BLaER1 (cell line): ENCODE results near the gene FBLN2.

ENCODE experiments used
- H3K27ac ChIP-seq: shearing (Covaris generic); formaldehyde crosslinking; 2 replicates; pipeline ENCODE4 v1.8.1; 2022
- H3K27me3 ChIP-seq: shearing (Covaris generic); formaldehyde crosslinking; 2 replicates; pipeline ENCODE4 v1.8.1; 2022
- H3K36me3 ChIP-seq: shearing (Covaris generic); formaldehyde crosslinking; 2 replicates; pipeline ENCODE4 v1.8.1; 2022
- H3K4me1 ChIP-seq: shearing (Covaris generic); formaldehyde crosslinking; 2 replicates; pipeline ENCODE4 v1.8.1; 2022
- H3K4me2 ChIP-seq: shearing (Covaris generic); formaldehyde crosslinking; 2 replicates; pipeline ENCODE4 v1.8.1; 2022
- H3K4me3 ChIP-seq: shearing (Covaris generic); formaldehyde crosslinking; 2 replicates; pipeline ENCODE4 v1.8.1; 2022
- H3K9ac ChIP-seq: shearing (Covaris generic); formaldehyde crosslinking; 2 replicates; pipeline ENCODE4 v1.8.1; 2022
- H3K9me3 ChIP-seq: shearing (Covaris generic); formaldehyde crosslinking; 2 replicates; pipeline ENCODE4 v1.8.1; 2022
- H4K20me1 ChIP-seq: shearing (Covaris generic); formaldehyde crosslinking; 2 replicates; pipeline ENCODE4 v1.8.1; 2022
- Cebpa-rat ChIP-seq: shearing (Covaris generic); IDR thresholded peaks from 2 replicates; pipeline ENCODE4 v1.8.1; 2022

FBLN2 gene

DNA sequence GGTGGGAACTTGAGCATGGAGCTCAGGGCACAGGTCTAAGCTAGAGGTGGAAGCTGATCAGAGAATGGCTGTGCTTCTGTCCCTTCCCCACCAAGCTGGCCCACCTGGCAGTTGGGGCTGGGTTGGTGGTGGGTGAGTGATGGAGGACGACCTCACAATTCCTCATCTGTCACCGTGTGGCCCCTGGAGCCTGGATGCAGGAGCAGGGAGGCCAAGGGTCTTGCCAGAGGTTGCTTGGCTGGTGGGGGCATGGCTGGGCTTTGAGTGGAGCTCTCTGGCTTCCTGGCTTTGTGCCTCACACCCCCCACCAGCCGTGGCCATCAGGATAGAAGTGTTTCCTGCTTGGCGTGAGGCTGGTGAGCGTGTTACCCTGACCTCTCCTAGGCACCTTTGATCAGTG is 36.0 kb downstream of the FBLN2 start:
- TF ChIP-seq Cebpa-rat = no peak
- H3K9me3 ChIP-seq = no peaks in the 10 kb centered on the region

DNA sequence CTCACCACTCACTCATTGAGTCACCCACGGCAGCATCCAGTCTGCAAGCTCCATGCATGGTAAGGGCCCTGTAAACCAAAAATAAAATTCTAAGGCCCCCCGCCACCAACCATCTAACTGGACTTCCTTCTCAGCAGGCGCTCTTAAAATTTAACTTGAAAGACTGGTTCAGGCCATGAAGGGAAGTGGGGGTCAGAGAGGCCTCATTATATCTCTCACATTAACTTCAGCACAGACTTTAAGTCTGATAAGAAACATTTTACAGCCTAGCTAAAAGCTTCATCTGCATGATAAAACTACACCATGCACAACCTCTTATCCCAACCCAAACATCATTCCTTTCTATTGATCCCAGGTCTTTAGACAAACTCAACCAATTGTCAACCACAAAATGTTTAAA is 38.5 kb downstream of the FBLN2 start:
- no peak overlapping the region for H3K27ac ChIP-seq
- no peaks in the 10 kb centered on the region for H4K20me1 ChIP-seq
- no peak overlapping the region for H3K4me2 ChIP-seq
- H3K36me3 ChIP-seq = no peaks in the 10 kb centered on the region
- no peaks in the 10 kb centered on the region for H3K27me3 ChIP-seq
- no peak for TF ChIP-seq Cebpa-rat
- H3K9me3 ChIP-seq = no peaks in the 10 kb centered on the region
- no peaks in the 10 kb centered on the region for H3K4me1 ChIP-seq
- H3K4me3 ChIP-seq = no peak overlapping the region
- no peak overlapping the region for H3K9ac ChIP-seq

More for the DNA sequence above, 36.0 kb downstream of the FBLN2 start:
- Histone ChIP-seq H3K27ac (no peak overlapping the region), H3K4me3 (no peak overlapping the region), H3K36me3 (no peaks in the 10 kb centered on the region), H3K4me1 (peaks cover 12% of the 10 kb centered on the region), H4K20me1 (no peaks in the 10 kb centered on the region), H3K27me3 (no peaks in the 10 kb centered on the region), H3K9ac (no peak overlapping the region), H3K4me2 (no peak overlapping the region)

DNA sequence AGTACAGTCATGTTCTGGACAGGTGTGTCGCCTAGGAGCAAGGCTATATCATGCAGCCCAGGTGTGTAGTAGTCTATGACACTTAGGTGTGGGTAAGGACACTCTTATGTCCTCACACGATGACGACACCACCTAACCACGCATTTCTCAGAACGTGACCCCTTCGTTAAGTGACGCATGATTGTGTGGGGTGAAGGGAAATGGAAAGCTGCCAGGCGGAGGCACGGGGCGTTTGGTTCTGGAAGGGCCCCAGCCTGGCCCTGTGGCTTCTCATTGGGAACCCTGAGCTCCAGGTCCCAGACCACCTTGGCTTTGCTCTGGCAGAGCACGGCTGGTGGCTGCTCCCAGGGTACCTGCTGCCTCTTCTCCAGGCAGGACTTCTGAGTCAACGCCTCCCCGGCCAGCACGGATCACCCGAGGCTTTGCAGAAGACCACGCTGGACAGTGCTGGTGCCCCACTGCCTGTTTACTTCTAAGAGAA is 39.3 kb downstream of the FBLN2 start:
- no peak overlapping the region for H3K9ac ChIP-seq
- no peak overlapping the region for H3K27ac ChIP-seq
- TF ChIP-seq Cebpa-rat = no peak

DNA sequence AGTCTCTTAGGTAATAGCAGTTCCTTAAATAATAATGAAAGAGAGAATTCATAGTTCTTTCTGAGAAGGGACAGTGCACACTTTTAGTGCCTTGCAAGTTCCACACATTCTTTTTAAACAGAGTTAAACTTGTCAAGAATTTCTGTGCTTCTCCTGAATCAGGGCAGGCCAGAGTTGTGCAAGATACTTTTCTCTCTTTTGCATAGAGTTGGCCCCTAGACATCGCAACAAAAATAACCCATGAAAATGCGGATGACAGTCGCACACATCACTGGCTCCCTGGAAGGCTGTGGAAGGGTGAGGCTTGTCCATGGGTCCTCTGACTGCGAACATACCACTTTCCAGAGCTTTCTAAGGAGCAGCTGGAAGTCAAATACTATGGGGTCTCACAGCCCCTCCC is 40.1 kb downstream of the FBLN2 start:
- Histone ChIP-seq H3K27me3 (no peaks in the 10 kb centered on the region), H3K4me2 (no peak overlapping the region), H3K4me1 (peaks cover 7% of the 10 kb centered on the region), H3K27ac (no peak overlapping the region), H3K36me3 (no peaks in the 10 kb centered on the region), H3K9ac (no peak overlapping the region), H3K4me3 (no peak overlapping the region), H3K9me3 (no peaks in the 10 kb centered on the region), H4K20me1 (no peaks in the 10 kb centered on the region)
- no peak for TF ChIP-seq Cebpa-rat

More for the DNA sequence above, 39.3 kb downstream of the FBLN2 start:
- Histone ChIP-seq H3K4me1 (peaks cover 7% of the 10 kb centered on the region), H3K27me3 (no peaks in the 10 kb centered on the region), H3K9me3 (no peaks in the 10 kb centered on the region), H4K20me1 (no peaks in the 10 kb centered on the region), H3K36me3 (no peaks in the 10 kb centered on the region), H3K4me2 (no peak overlapping the region), H3K4me3 (no peak overlapping the region)

DNA sequence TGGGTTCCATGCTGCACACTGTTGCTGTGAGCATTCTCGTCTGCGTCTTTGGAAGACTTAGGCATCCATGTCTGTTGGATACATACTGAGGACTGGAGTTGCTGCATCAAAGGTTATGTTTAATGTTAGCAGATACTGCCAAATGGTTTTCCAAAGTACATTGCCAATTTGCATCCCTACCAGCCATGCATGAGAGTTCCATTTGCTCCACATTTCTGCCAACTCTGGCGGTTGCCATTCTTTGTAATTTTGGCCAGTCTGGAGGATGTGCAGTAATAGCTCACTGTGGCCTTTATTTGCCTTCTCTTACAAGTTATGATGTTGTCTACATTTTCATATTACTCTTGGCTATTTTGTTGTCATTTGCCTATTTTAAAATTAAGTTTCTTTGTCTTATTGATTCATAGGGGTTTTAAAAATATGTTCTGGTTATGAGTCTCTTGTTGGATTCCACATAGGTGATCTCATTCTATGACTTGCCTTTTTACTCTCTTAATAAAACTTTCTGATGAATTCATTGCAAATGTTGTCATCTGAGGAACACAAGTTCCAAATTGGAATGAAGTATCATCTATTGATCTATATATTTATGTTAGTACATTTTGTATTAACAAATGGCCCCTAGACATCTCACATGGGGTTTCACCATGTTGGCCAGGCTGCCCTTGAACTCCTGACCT is 42.1 kb downstream of the FBLN2 start:
- H3K4me2 ChIP-seq = no peak overlapping the region
- no peaks in the 10 kb centered on the region for H3K9me3 ChIP-seq
- no peak for TF ChIP-seq Cebpa-rat
- H3K27me3 ChIP-seq = no peaks in the 10 kb centered on the region
- H3K4me3 ChIP-seq = no peak overlapping the region
- no peak overlapping the region for H3K9ac ChIP-seq
- H3K4me1 ChIP-seq = peaks cover 7% of the 10 kb centered on the region
- H4K20me1 ChIP-seq = no peaks in the 10 kb centered on the region
- H3K27ac ChIP-seq = no peak overlapping the region
- no peaks in the 10 kb centered on the region for H3K36me3 ChIP-seq

DNA sequence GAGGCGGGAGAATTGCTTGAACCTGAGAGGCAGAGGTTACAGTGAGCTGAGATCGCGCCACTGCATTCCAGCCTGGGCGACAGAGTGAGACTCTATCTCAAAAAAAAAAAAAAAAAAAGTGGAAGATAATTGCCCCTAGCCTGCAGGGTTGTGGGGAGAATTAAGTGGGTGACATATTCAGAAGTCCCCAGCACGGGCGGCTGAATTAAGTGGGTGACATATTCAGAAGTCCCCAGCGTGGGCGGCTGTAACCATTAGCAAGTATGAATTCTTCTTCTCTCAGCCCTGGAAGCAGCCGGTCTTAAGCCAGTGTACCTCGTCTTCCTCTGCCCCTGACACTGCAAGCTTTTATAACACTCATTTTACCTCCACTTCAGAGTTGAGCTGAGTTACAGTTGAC is 44.7 kb downstream of the FBLN2 start:
- no peak for TF ChIP-seq Cebpa-rat
- Histone ChIP-seq H3K9ac (no peak overlapping the region), H3K27me3 (no peaks in the 10 kb centered on the region), H4K20me1 (no peaks in the 10 kb centered on the region), H3K36me3 (no peaks in the 10 kb centered on the region), H3K4me1 (peaks cover 27% of the 10 kb centered on the region), H3K4me3 (no peak overlapping the region), H3K9me3 (no peaks in the 10 kb centered on the region), H3K27ac (no peak overlapping the region), H3K4me2 (no peak overlapping the region)

DNA sequence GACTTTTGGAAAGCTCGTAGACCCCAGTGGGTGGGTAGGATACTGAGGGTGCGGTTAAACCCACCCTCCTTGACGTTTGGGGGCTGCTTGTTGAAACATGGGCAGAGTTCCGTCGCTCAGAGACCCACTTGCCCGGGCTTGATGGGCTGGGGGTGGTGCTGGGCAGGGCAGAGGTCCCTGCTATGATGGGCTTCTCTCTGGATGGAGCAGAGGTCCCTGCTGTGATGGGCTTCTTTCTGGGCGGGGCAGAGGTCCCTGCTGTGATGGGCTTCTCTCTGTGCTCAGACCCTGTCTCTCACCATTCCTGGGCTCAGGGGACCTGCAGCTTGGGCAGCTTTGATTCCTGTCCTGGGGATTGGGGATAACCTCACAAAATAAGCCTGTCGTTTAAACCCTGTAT is 45.2 kb downstream of the FBLN2 start:
- H3K9ac ChIP-seq = no peak overlapping the region
- no peaks in the 10 kb centered on the region for H3K27me3 ChIP-seq
- no peaks in the 10 kb centered on the region for H3K36me3 ChIP-seq
- no peaks in the 10 kb centered on the region for H4K20me1 ChIP-seq
- no peak overlapping the region for H3K4me2 ChIP-seq
- no peak overlapping the region for H3K4me3 ChIP-seq
- no peak for TF ChIP-seq Cebpa-rat
- no peak overlapping the region for H3K27ac ChIP-seq
- peaks cover 27% of the 10 kb centered on the region for H3K4me1 ChIP-seq
- H3K9me3 ChIP-seq = no peaks in the 10 kb centered on the region

DNA sequence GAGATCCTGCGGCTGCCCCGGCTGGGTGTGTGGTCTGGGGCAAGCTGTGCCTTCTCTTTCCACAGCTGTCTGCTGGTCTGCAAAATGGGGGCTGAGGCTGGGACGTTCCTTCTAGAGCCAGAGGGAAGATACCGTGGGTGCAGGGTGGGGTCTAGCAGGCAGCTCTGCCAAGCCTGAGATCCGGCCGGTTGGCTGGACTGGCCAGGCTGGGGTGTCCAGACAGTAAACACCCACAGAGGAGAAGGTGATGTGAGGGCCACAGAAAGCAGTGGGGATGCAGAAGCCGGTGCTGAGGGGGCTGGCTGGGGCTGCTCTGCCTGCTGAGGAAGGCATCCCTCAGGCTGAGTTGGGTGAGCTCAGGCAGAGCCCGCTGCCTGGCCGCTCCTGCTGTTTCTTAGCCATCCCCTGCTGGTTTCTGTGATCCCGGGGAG is 46.1 kb downstream of the FBLN2 start:
- no peaks in the 10 kb centered on the region for H4K20me1 ChIP-seq
- no peaks in the 10 kb centered on the region for H3K27me3 ChIP-seq
- no peak overlapping the region for H3K4me3 ChIP-seq
- peaks cover 27% of the 10 kb centered on the region for H3K4me1 ChIP-seq
- H3K4me2 ChIP-seq = no peak overlapping the region
- H3K9me3 ChIP-seq = no peaks in the 10 kb centered on the region
- H3K9ac ChIP-seq = no peak overlapping the region
- no peak overlapping the region for H3K27ac ChIP-seq
- no peaks in the 10 kb centered on the region for H3K36me3 ChIP-seq
- TF ChIP-seq Cebpa-rat = no peak

DNA sequence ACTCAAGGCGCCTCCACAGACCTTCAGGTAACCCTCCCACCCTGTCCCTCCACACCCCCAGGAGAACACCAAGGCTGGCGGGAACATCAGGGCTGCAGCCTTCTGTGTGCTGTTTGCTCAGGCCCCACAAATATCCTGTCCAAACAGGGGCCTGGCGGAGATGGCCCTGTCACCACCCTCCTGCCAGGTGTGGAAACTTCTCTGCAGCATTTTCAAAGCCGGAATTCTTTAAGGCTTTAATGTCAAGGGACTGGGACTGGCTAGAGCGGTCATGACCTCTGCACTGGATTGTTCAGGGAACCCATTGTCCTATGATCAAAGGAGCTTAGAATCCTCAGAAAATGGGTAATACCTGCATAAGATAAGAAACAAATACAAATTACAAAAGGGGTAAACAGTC is 46.6 kb downstream of the FBLN2 start:
- no peaks in the 10 kb centered on the region for H3K36me3 ChIP-seq
- TF ChIP-seq Cebpa-rat = no peak
- H3K9me3 ChIP-seq = no peaks in the 10 kb centered on the region
- no peaks in the 10 kb centered on the region for H3K27me3 ChIP-seq
- no peak overlapping the region for H3K4me3 ChIP-seq
- peaks cover 27% of the 10 kb centered on the region for H3K4me1 ChIP-seq
- H3K27ac ChIP-seq = no peak overlapping the region
- H4K20me1 ChIP-seq = no peaks in the 10 kb centered on the region
- no peak overlapping the region for H3K4me2 ChIP-seq
- no peak overlapping the region for H3K9ac ChIP-seq

DNA sequence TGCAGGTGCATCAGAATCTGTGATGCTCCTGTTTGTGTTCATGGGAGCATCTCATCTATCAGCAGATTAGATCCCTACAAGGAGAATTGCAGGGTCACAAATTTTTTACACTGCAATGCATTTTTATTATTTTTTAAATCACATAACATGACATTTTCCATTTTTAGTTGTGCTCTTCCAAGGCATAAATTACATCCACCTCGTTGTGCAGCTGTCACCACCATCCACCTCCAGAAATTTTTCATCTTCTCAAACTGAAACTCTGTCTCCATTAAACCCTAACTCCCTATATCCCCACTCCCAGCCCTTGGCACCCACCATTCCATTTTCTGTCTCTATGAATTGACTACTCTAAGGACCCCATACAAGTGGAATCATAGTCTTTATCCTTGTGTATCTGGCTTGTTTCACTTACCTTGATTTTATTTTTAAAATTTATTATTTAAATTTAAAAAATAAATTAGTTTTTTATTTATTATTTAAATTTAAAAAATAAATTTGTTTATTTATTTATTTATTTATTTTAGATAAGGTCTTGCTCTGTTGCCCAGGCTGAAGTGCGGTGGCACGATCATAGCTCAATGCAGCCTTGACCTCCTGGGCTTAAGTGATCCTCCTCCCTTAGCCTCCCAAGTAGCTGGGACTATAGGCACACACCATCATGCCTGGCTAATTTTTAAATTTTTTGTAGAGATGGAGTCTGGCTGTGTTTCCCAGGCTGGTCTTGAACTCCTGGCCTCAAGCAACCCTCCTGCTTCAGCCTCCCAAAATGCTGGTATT is 47.7 kb downstream of the FBLN2 start:
- H3K4me2 ChIP-seq = peak overlapping the region; percentile 62
- H3K9ac ChIP-seq = no peak overlapping the region
- no peak for TF ChIP-seq Cebpa-rat
- H3K27me3 ChIP-seq = no peaks in the 10 kb centered on the region
- H3K9me3 ChIP-seq = no peaks in the 10 kb centered on the region
- peaks cover 27% of the 10 kb centered on the region for H3K4me1 ChIP-seq
- no peaks in the 10 kb centered on the region for H3K36me3 ChIP-seq
- H3K27ac ChIP-seq = peak overlapping the region; percentile 36; the same call in 1 of the 2 replicates
- no peaks in the 10 kb centered on the region for H4K20me1 ChIP-seq
- H3K4me3 ChIP-seq = no peak overlapping the region
